Measurements from ENCODE around the gene PCID2. TPM values are rescaled to one million over a fixed set of nuclear protein-coding genes. Genes with fewer than 3 reads are reported as not detected.

Gene PCID2
- total and polyA plus RNA-seq, 2 of the 13 experiments (the other 11 are each of a cell fraction or from before 2014, with no cell fraction given), result 65.0 to 111 TPM

DNA sequence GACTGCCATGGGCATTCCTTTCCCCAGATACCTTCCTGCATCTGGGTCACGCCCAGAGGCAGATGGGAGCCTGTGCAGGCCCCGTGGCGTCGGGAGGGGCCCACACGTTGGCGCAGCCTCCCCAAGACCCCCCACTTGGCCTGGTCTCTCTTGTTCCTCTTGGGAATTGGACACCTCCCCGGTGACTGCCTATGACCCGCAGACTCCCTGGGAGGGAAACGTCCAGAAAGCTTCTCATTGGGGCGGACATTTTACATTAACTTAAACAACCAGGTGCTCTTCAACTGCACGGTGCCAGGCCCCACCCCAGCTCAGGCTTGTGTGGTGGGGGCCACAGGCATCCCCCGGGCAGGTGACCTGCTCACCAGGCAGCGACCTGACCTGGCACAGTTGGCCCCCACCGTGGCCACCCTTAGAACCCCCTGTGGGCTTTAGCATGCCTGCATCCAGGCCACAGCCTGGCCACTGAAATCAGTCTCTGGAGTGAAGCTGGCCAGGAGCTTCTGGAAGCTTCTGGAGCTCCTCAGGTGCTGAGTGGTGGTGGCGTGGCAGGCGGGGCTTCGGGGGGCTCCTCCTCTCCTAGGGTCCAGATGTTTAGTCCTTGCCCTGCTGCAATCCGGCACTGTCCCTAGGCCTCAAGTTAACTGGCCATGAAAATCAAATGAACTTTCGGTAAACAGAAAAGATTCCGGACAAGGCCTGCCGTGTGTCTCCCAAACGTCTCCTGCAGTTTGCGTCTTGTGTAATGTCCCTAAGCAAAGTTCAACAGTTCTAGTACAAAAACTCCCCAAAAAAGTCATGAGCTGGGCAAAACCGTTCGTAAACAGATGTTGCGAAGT is 58.5 kb downstream of the PCID2 start (continued):
- TF ChIP-seq MAFG (CRISPR knock-in tag; IDR thresholded peaks at IDR 0.05) (no peak), JUN (CRISPR knock-in tag; IDR thresholded peaks at IDR 0.05) (no peak), CBX1 (IDR thresholded peaks at IDR 0.05; ENCODE audit: low read depth) (no peak), MTF1 (CRISPR knock-in tag; IDR thresholded peaks at IDR 0.05) (no peak), ZBTB42 (CRISPR knock-in tag; IDR thresholded peaks at IDR 0.05) (peak; percentile 97), HDAC6 (IDR thresholded peaks at IDR 0.05; ENCODE audit: low read depth, low read length) (no peak), NFE2 (CRISPR knock-in tag; IDR thresholded peaks at IDR 0.05) (no peak), ZNF891 (CRISPR knock-in tag; IDR thresholded peaks at IDR 0.05) (no peak), ZNF549 (CRISPR knock-in tag; IDR thresholded peaks at IDR 0.05) (no peak)
- TF ChIP-seq, protein P1, sequence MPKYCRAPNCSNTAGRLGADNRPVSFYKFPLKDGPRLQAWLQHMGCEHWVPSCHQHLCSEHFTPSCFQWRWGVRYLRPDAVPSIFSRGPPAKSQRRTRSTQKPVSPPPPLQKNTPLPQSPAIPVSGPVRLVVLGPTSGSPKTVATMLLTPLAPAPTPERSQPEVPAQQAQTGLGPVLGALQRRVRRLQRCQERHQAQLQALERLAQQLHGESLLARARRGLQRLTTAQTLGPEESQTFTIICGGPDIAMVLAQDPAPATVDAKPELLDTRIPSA (CRISPR knock-in tag; IDR thresholded peaks at IDR 0.05; ENCODE audit: borderline replicate concordance), result no peak
- TF ChIP-seq, protein P2, sequence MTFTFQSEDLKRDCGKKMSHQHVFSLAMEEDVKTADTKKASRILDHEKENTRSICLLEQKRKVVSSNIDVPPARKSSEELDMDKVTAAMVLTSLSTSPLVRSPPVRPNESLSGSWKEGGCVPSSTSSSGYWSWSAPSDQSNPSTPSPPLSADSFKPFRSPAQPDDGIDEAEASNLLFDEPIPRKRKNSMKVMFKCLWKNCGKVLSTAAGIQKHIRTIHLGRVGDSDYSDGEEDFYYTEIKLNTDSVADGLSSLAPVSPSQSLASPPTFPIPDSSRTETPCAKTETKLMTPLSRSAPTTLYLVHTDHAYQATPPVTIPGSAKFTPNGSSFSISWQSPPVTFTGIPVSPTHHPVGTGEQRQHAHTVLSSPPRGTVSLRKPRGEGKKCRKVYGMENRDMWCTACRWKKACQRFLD (CRISPR knock-in tag; IDR thresholded peaks at IDR 0.05; ENCODE audit: borderline replicate concordance), result peak; percentile 50; the same call in 1 of the 2 replicates
- TF ChIP-seq, protein P3, sequence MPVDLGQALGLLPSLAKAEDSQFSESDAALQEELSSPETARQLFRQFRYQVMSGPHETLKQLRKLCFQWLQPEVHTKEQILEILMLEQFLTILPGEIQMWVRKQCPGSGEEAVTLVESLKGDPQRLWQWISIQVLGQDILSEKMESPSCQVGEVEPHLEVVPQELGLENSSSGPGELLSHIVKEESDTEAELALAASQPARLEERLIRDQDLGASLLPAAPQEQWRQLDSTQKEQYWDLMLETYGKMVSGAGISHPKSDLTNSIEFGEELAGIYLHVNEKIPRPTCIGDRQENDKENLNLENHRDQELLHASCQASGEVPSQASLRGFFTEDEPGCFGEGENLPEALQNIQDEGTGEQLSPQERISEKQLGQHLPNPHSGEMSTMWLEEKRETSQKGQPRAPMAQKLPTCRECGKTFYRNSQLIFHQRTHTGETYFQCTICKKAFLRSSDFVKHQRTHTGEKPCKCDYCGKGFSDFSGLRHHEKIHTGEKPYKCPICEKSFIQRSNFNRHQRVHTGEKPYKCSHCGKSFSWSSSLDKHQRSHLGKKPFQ (CRISPR knock-in tag; IDR thresholded peaks at IDR 0.05; ENCODE audit: insufficient replicate concordance), result no peak
- TF ChIP-seq, protein P4, sequence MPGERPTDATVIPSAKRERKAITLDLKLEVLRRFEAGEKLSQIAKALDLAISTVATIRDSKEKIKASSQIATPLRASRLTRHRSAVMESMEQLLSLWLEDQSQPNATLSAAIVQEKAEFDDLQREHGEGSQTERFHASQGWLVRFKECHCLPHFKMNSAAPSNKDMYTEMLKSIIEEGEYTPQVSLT (CRISPR knock-in tag; IDR thresholded peaks at IDR 0.05; ENCODE audit: borderline replicate concordance, low read depth), result no peak
- TF ChIP-seq, protein P5, sequence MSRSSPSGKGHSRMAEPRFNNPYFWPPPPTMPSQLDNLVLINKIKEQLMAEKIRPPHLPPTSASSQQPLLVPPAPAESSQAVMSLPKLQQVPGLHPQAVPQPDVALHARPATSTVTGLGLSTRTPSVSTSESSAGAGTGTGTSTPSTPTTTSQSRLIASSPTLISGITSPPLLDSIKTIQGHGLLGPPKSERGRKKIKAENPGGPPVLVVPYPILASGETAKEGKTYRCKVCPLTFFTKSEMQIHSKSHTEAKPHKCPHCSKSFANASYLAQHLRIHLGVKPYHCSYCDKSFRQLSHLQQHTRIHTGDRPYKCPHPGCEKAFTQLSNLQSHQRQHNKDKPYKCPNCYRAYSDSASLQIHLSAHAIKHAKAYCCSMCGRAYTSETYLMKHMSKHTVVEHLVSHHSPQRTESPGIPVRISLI (CRISPR knock-in tag; IDR thresholded peaks at IDR 0.05; ENCODE audit: borderline replicate concordance), result peak; percentile 24; the same call in 1 of the 2 replicates
- TF ChIP-seq, protein P6, sequence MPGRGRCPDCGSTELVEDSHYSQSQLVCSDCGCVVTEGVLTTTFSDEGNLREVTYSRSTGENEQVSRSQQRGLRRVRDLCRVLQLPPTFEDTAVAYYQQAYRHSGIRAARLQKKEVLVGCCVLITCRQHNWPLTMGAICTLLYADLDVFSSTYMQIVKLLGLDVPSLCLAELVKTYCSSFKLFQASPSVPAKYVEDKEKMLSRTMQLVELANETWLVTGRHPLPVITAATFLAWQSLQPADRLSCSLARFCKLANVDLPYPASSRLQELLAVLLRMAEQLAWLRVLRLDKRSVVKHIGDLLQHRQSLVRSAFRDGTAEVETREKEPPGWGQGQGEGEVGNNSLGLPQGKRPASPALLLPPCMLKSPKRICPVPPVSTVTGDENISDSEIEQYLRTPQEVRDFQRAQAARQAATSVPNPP (CRISPR knock-in tag; IDR thresholded peaks at IDR 0.05), result no peak
- TF ChIP-seq, protein P7, sequence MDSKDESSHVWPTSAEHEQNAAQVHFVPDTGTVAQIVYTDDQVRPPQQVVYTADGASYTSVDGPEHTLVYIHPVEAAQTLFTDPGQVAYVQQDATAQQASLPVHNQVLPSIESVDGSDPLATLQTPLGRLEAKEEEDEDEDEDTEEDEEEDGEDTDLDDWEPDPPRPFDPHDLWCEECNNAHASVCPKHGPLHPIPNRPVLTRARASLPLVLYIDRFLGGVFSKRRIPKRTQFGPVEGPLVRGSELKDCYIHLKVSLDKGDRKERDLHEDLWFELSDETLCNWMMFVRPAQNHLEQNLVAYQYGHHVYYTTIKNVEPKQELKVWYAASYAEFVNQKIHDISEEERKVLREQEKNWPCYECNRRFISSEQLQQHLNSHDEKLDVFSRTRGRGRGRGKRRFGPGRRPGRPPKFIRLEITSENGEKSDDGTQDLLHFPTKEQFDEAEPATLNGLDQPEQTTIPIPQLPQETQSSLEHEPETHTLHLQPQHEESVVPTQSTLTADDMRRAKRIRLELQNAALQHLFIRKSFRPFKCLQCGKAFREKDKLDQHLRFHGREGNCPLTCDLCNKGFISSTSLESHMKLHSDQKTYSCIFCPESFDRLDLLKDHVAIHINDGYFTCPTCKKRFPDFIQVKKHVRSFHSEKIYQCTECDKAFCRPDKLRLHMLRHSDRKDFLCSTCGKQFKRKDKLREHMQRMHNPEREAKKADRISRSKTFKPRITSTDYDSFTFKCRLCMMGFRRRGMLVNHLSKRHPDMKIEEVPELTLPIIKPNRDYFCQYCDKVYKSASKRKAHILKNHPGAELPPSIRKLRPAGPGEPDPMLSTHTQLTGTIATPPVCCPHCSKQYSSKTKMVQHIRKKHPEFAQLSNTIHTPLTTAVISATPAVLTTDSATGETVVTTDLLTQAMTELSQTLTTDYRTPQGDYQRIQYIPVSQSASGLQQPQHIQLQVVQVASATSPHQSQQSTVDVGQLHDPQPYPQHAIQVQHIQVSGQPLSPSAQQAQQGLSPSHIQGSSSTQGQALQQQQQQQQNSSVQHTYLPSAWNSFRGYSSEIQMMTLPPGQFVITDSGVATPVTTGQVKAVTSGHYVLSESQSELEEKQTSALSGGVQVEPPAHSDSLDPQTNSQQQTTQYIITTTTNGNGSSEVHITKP (CRISPR knock-in tag; IDR thresholded peaks at IDR 0.05; ENCODE audit: low read depth), result peak; percentile 57; the same call in 1 of the 2 replicates
- TF ChIP-seq, protein P8, sequence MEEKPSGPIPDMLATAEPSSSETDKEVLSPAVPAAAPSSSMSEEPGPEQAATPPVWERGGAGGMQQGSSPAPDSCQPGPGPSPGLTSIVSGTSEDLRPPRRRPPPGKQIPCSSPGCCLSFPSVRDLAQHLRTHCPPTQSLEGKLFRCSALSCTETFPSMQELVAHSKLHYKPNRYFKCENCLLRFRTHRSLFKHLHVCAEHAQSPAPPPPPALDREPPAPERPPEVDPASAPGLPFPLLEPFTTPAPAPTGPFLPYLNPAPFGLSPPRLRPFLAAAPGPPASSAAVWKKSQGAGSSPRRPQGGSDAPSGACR (CRISPR knock-in tag; IDR thresholded peaks at IDR 0.05), result no peak

All from HepG2 (cell line).